MCF 10A (cell line): Measurements from ENCODE around the gene PNLIP. TPM values are rescaled to one million over a fixed set of nuclear protein-coding genes. Genes with fewer than 3 reads are reported as not detected.

Experiments
- BruUV-seq: library from RNA; stranded (reverse); fragments of 400-500 nt; replicated peaks from 2 replicates; lab custom pipeline; 2021; lab: Mats Ljungman, UMichigan
- CTCF ChIA-PET: fragments of 300-600 bp; sonication (Branson Sonifier 250); formaldehyde crosslinking; extraction: SDS; loops from one replicate; lab custom pipeline; 2021; ENCODE audit warnings: antibody characterized with exemption, inconsistent platforms; lab: Yijun Ruan, JAX
- POLR2A ChIA-PET: fragments of 300-600, 350-650 bp; sonication (Branson Sonifier 250); formaldehyde crosslinking; extraction: SDS; loops from one replicate; lab custom pipeline; 2020; ENCODE audit warnings: antibody characterized with exemption, inconsistent platforms; lab: Yijun Ruan, JAX
- DNase-seq: peaks from one replicate; pipeline ENCODE4 v3.0.0-alpha.2; 2018; ENCODE audit not compliant: unreplicated experiment
- H3K27ac Mint-ChIP-seq: one replicate; pipeline ENCODE4 v1.8.0; 2022; ENCODE audit warnings: mild to moderate bottlenecking, low read depth, mixed read lengths; ENCODE audit not compliant: unreplicated experiment
- H3K27me3 Mint-ChIP-seq: one replicate; pipeline ENCODE4 v1.8.0; 2022; ENCODE audit warnings: mixed read lengths; ENCODE audit not compliant: insufficient read depth, unreplicated experiment
- H3K36me3 Mint-ChIP-seq: one replicate; pipeline ENCODE4 v1.8.0; 2022; ENCODE audit warnings: mild to moderate bottlenecking, moderate library complexity, mixed read lengths; ENCODE audit not compliant: insufficient read depth, unreplicated experiment
- H3K4me1 Mint-ChIP-seq: one replicate; pipeline ENCODE4 v1.8.0; 2022; ENCODE audit warnings: mixed read lengths; ENCODE audit not compliant: insufficient read depth, unreplicated experiment
- H3K4me3 Mint-ChIP-seq: one replicate; pipeline ENCODE4 v1.8.0; 2022; ENCODE audit warnings: mild to moderate bottlenecking, moderate library complexity, mixed read lengths; ENCODE audit not compliant: unreplicated experiment
- H3K9me3 Mint-ChIP-seq: one replicate; pipeline ENCODE4 v1.8.0; 2022; ENCODE audit warnings: mixed read lengths; ENCODE audit not compliant: unreplicated experiment
- CTCF ChIP-seq: fragments of 200-600 bp; IDR thresholded peaks from one replicate; pipeline ENCODE4 v1.8.0; 2022; ENCODE audit warnings: antibody characterized with exemption, mild to moderate bottlenecking; ENCODE audit not compliant: unreplicated experiment
- intact Hi-C: fragments of 100-400 bp; cut with micrococcal nuclease; formaldehyde crosslinking; loops from 2 replicates; pipeline ENCODE4 v1.14.1; 2022
- total RNA-seq: library from RNA; stranded (reverse); gene quantifications from 2 replicates; pipeline ENCODE4 v1.2.3, GENCODE V29; 2022

PNLIP gene
- total RNA-seq, 1 experiment from 2014 or later: not detected

- no peak overlapping the region for H3K27ac Mint-ChIP-seq
- H3K4me3 Mint-ChIP-seq: no peak overlapping the region
- peaks cover 18% of the 10 kb centered on the region for H3K27me3 Mint-ChIP-seq
- no peaks in the 10 kb centered on the region for H3K4me1 Mint-ChIP-seq
- no peaks in the 10 kb centered on the region for H3K36me3 Mint-ChIP-seq
- ChIA-PET POLR2A (no interaction called here), CTCF (interaction anchor here (0.6 to 1.9 kb wide), 4 partner anchors 12 to 1422 kb away, joined by 3 to 6 read pairs (median 3); no protein-coding TSS in a partner anchor)
- no peak for DNase-seq
- H3K9me3 Mint-ChIP-seq: no peaks in the 10 kb centered on the region
- intact Hi-C loops: no loop called here
- TF ChIP-seq CTCF: no peak
- BruUV-seq: no TSS peak
Measured at GRCh38 chr10:116594525-116595035, 48.8 kb downstream of the PNLIP start.

DNA sequence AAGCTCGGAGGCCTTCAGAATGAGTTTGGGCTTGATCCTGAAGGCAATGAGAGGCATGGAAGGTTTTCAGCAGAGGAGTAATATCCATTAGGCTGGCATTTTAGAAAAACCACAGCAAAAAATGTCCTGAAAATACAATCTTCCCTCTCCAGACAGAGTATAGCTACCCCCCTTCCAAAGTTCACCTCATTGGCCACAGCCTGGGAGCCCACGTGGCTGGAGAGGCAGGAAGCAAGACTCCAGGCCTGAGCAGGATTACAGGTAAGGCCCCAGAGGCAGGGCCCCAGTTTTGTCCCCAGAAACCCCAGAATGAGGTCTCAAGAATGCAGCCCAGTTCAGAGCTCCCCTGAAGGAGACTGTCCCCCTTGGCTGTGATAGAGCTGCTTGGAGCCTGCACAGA is 50.3 kb downstream of the PNLIP start:
- H3K36me3 Mint-ChIP-seq: no peaks in the 10 kb centered on the region
- POLR2A ChIA-PET: no interaction called here
- no peak overlapping the region for H3K27ac Mint-ChIP-seq
- CTCF ChIA-PET: interaction anchor here (1.0 to 1.9 kb wide), 3 partner anchors 13 to 86 kb away, joined by 3 to 6 read pairs (median 3); no protein-coding TSS in a partner anchor
- no peaks in the 10 kb centered on the region for H3K9me3 Mint-ChIP-seq
- no TSS peak for BruUV-seq
- intact Hi-C loops: no loop called here
- no peak for TF ChIP-seq CTCF
- no peaks in the 10 kb centered on the region for H3K4me1 Mint-ChIP-seq
- H3K4me3 Mint-ChIP-seq: no peak overlapping the region
- H3K27me3 Mint-ChIP-seq: peaks cover 33% of the 10 kb centered on the region
- DNase-seq: no peak

DNA sequence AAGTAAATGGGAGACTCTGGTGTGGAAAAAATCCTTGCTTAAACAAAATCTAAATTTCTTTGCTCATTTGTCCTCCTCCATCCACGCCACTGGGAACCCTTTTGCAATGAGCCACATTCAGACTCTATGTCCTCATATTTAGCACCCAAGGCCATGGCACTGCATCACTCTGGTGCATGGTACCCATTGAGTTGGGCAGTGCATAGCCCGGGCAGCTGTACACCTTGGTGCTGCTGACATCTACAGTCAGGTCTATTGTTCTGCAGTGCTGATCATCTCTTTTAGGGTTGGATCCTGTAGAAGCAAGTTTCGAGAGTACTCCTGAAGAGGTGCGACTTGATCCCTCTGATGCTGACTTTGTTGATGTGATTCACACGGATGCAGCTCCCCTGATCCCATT is 51.8 kb downstream of the PNLIP start:
- no peaks in the 10 kb centered on the region for H3K4me1 Mint-ChIP-seq
- no peak overlapping the region for H3K27ac Mint-ChIP-seq
- intact Hi-C loops: no loop called here
- H3K27me3 Mint-ChIP-seq: peaks cover 42% of the 10 kb centered on the region
- ChIA-PET CTCF (interaction anchor here (0.6 to 1.6 kb wide), 3 partner anchors 10 to 190 kb away, joined by 3 to 5 read pairs (median 3); no protein-coding TSS in a partner anchor), POLR2A (interaction anchor here (0.8 kb wide), 1 partner anchor 13 kb away, joined by 3 read pairs; no protein-coding TSS in a partner anchor)
- BruUV-seq: no TSS peak
- H3K9me3 Mint-ChIP-seq: no peaks in the 10 kb centered on the region
- no peaks in the 10 kb centered on the region for H3K36me3 Mint-ChIP-seq
- H3K4me3 Mint-ChIP-seq: no peak overlapping the region
- TF ChIP-seq CTCF: no peak
- no peak for DNase-seq

- H3K9me3 Mint-ChIP-seq: no peaks in the 10 kb centered on the region
- POLR2A ChIA-PET: no interaction called here
Measured at GRCh38 chr10:116598329-116598728, 52.6 kb downstream of the PNLIP start.

More at GRCh38 chr10:116598329-116598728, 52.6 kb downstream of the PNLIP start:
- no peak for TF ChIP-seq CTCF
- Mint-ChIP-seq H3K27ac (no peak overlapping the region), H3K4me1 (no peaks in the 10 kb centered on the region), H3K27me3 (peaks cover 42% of the 10 kb centered on the region), H3K36me3 (no peaks in the 10 kb centered on the region), H3K4me3 (no peak overlapping the region)
- CTCF ChIA-PET: interaction anchor here (0.6 to 1.6 kb wide), 3 partner anchors 9 to 189 kb away, joined by 3 to 5 read pairs (median 3); no protein-coding TSS in a partner anchor
- DNase-seq: no peak
- no TSS peak for BruUV-seq
- intact Hi-C loops: no loop called here
